Mammary epithelial cell (primary cell): ENCODE results near the gene PDE6A.

Experiments
- CTCF ChIP-seq, 2 donors: IDR thresholded peaks in 1 of 2; conservative IDR thresholded peaks in 1 of 2; 2 replicates each; pipeline ENCODE4 v1.5.1; 2011 to 2012; ENCODE audit warnings: inconsistent platforms in 2 of 2, low read length in 2 of 2, mild to moderate bottlenecking in 2 of 2, control low read depth in 1 of 2, low read depth in 1 of 2; ENCODE audit not compliant: insufficient read depth in 1 of 2; ENCODE audit errors: extremely low read depth in 1 of 2
- EZH2 ChIP-seq: IDR thresholded peaks from 2 replicates; pipeline ENCODE4 v1.6.1; 2012; ENCODE audit warnings: low read length, inconsistent platforms, borderline replicate concordance

GRCh38 chr5:149872351-149873040, 72.1 kb downstream of the PDE6A start:
- TF ChIP-seq CTCF (conservative IDR thresholded peaks at IDR 0.05 in 1 of 2, IDR thresholded peaks at IDR 0.05 in 1 of 2; ENCODE audit: extremely low read depth in 1 of 2, insufficient read depth in 1 of 2, low read depth in 1 of 2, low read length in 2 of 2) (no peak), EZH2 (no peak)
